ENCODE measurements around the gene ADGRD1. TPM values are rescaled to one million over a fixed set of nuclear protein-coding genes. Genes with fewer than 3 reads are reported as not detected.

Gene ADGRD1
- total and polyA plus RNA-seq, 8 donors: 25.6 to 167 (median 33.4) TPM

DNA sequence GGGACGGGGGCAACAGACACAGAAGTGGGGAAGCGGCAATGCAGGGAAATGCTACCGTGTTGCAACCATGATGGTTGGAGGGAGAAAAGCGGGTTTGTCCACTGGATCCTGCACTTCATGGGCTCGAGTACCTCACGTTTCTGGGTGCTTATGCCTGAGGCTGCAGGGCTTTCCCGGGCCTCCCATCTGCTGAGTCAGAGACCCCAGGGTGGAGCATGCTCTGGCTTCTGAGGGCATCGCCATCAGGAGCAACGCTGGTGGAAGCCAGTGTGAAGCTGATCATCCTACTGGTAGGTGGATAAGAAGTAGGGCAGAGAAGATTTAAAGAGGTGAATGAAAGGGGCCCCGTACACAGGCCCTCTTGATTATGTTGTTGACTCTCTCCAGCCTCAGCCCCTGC, 5.0 kb upstream of the ADGRD1 start:
- TF ChIP-seq, protein P1, sequence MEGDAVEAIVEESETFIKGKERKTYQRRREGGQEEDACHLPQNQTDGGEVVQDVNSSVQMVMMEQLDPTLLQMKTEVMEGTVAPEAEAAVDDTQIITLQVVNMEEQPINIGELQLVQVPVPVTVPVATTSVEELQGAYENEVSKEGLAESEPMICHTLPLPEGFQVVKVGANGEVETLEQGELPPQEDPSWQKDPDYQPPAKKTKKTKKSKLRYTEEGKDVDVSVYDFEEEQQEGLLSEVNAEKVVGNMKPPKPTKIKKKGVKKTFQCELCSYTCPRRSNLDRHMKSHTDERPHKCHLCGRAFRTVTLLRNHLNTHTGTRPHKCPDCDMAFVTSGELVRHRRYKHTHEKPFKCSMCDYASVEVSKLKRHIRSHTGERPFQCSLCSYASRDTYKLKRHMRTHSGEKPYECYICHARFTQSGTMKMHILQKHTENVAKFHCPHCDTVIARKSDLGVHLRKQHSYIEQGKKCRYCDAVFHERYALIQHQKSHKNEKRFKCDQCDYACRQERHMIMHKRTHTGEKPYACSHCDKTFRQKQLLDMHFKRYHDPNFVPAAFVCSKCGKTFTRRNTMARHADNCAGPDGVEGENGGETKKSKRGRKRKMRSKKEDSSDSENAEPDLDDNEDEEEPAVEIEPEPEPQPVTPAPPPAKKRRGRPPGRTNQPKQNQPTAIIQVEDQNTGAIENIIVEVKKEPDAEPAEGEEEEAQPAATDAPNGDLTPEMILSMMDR (IDR thresholded peaks at IDR 0.05): no peak
- Histone ChIP-seq H3K27ac (no peak overlapping the region), H3K36me3 (no peaks in the 10 kb centered on the region), H3K4me1 (peaks cover 11 to 20% of the 10 kb centered on the region in 2 donors), H3K4me3 (no peak overlapping the region), H3K9me3 (peaks cover 0 to 16% of the 10 kb centered on the region in 2 donors), H3K27me3 (peaks cover 0 to 2% of the 10 kb centered on the region in 2 donors)
- intact Hi-C loops (cut with DNase I): no loop called here
- ATAC-seq: no peak
- no peak for DNase-seq

DNA sequence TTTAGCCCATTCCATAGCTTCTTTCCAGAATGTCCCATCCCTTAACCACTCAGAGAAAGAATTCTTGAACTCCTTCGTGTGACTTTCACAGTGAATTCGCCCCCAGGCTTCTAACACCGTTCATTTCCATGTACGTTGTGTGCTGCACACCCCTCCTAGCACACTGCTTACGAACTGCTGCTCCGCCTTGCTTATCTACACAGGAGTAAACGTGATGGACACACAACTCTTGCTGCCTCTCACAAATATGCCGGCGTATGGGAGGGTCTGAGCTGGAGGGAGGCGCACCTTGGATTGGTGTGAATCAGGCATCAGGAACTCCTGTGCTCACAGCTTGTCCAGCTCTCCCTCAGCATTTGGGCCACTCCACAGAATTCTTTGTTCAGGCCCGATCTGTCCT, 3.9 kb upstream of the ADGRD1 start:
- intact Hi-C loops (cut with DNase I): no loop called here
- Histone ChIP-seq H3K27ac (no peak overlapping the region), H3K27me3 (peaks cover 0 to 13% of the 10 kb centered on the region in 2 donors), H3K36me3 (no peaks in the 10 kb centered on the region), H3K9me3 (peaks cover 0 to 9% of the 10 kb centered on the region in 2 donors), H3K4me1 (peaks cover 11 to 30% of the 10 kb centered on the region in 2 donors), H3K4me3 (no peak overlapping the region)
- ATAC-seq (no peak), DNase-seq (no peak)
- TF ChIP-seq, protein P1 (IDR thresholded peaks at IDR 0.05): no peak

DNA sequence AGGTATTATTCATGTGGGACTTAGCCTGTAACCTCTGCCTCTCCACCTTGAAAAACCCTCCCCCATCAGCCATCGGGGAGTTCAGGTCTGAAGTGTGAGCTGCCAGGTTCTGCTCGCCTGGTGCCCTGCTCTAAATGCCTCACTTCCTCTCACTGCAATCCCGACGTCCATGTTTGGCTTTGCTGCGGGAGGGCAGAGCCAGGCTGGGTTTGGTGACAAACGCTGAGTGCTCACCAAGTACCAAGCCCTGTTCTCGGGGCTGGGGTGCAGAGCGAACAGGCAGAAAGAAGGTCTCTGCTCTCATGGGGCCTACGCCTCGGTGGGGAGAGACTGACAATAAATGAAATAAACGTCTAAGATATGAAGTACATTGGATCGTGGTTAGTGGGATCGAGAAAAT, 2.1 kb upstream of the ADGRD1 start:
- Histone ChIP-seq H3K27me3 (peaks cover 0 to 20% of the 10 kb centered on the region in 2 donors), H3K36me3 (no peaks in the 10 kb centered on the region), H3K4me3 (no peak overlapping the region), H3K9me3 (no peaks in the 10 kb centered on the region), H3K27ac (no peak overlapping the region), H3K4me1 (peaks cover 5 to 27% of the 10 kb centered on the region in 2 donors)
- DNase-seq (no peak), ATAC-seq (no peak)
- TF ChIP-seq, protein P1 (IDR thresholded peaks at IDR 0.05): no peak
- intact Hi-C loops (cut with DNase I): no loop called here

DNA sequence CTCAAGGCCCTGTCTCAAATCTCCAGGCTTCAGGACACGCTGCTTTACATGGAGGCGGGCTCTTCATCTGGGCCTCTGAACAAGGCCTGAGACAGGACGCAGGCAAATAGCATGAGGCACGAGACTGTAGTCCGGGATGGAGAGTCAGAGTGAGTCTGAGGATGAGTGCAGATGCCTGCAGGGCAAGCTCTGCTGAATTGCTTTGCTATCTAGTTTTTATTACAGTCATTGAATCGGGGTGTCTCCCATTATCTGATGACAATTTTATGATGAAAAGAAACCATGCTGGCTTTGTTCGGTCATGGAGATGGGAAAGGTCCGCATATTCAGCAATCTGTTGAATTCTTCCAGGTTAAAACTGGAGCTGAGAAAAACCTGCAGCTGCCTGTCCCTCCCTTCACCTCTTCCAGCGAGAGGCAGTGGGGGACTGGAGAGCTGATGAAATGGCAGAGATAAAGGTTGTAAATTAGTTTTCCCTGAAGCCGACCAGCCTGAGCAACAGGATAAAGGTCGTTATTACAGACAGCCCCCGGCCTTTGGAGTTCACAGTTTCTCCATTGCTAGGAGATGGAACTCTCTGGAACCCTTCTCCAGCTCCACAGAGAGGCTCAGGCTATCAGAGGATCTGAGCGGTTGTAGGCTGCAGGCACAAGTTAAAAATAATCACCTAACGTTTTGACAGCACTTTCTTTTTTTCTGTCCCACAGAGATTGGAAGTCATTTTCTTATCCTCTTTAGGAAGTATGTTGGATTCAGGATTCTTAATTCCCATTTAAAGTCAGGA, 1.3 kb upstream of the ADGRD1 start:
- no peaks in the 10 kb centered on the region for H3K36me3 ChIP-seq

DNA sequence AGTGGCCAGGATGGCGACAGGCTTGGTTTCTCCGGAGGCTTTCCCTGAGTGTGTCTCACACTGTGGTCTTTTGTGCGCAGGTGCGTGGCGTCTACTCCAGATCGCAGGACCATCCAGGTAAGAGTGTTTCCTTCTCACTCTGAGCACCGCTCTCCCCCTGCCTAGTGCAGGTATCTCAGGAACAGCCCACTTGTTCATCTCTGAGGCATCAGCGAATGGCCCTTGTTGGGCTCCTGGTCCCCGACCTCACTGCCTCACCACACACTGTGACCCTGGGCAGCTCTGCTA, 781 bp downstream of the ADGRD1 start:
- peak in 2 of 4 donors; percentile 57 to 80 for DNase-seq

More for the DNA sequence above, 1.3 kb upstream of the ADGRD1 start:
- Histone ChIP-seq H3K27me3 (peaks cover 0 to 20% of the 10 kb centered on the region in 2 donors), H3K4me3 (no peak overlapping the region), H3K27ac (no peak overlapping the region), H3K4me1 (peaks cover 0 to 20% of the 10 kb centered on the region in 2 donors), H3K9me3 (no peaks in the 10 kb centered on the region)
- TF ChIP-seq, protein P1 (IDR thresholded peaks at IDR 0.05): no peak
- intact Hi-C loops (cut with DNase I): no loop called here
- ATAC-seq (no peak), DNase-seq (no peak)

More for the DNA sequence above, 781 bp downstream of the ADGRD1 start:
- peak; percentile 86 for ATAC-seq
- Histone ChIP-seq H3K4me3 (peak overlapping the region; percentile 37 to 48), H3K27me3 (peaks cover 0 to 20% of the 10 kb centered on the region in 2 donors), H3K36me3 (no peaks in the 10 kb centered on the region), H3K4me1 (peaks cover 0 to 18% of the 10 kb centered on the region in 2 donors), H3K27ac (peak overlapping the region; percentile 74 to 83), H3K9me3 (no peaks in the 10 kb centered on the region)
- intact Hi-C loops (cut with DNase I): no loop called here
- TF ChIP-seq, protein P1 (IDR thresholded peaks at IDR 0.05): no peak

Measured in left lung (tissue), 10 donors.